NCI-H1930 (cell line): ENCODE data around the gene KRTAP10-11.
"Not testable (repeated sequence)": the region's sequence is repeated elsewhere in the genome, so short reads cannot be mapped to it uniquely, and the experiment has no call there.

Experiments
- DNase-seq, 2 experiments: peaks; one replicate each; lab custom pipeline; 2025; lab: John Stamatoyannopoulos, UW

The KRTAP10-11 gene

GRCh38 chr21:44646366-44647221 is at the start of gene KRTAP10-11:
TSS of gene KRTAP10-11 (plus strand) at chr21:44646414. CDS start at chr21:44646459, 45 bp downstream.
- not testable (repeated sequence) for DNase-seq

- no peak for DNase-seq
Observed at GRCh38 chr21:44598061-44598460, 48.2 kb upstream of the KRTAP10-11 start.

GRCh38 chr21:44599264-44600029 is 46.8 kb upstream of the KRTAP10-11 start:
- DNase-seq, result no peak

GRCh38 chr21:44600118-44600978 is 45.9 kb upstream of the KRTAP10-11 start, which contains the start of gene KRTAP10-7:
TSS of gene KRTAP10-7 (plus strand) at chr21:44600597. CDS start at chr21:44600622, 25 bp downstream.
- DNase-seq, result not testable (repeated sequence)

GRCh38 chr21:44601091-44601490 is 45.1 kb upstream of the KRTAP10-11 start:
- not testable (repeated sequence) for DNase-seq

GRCh38 chr21:44601596-44602462 is 44.4 kb upstream of the KRTAP10-11 start:
- no peak for DNase-seq

GRCh38 chr21:44602463-44602850 is 43.8 kb upstream of the KRTAP10-11 start:
- no peak for DNase-seq

GRCh38 chr21:44603109-44603875 is 42.9 kb upstream of the KRTAP10-11 start:
- no peak for DNase-seq

GRCh38 chr21:44603911-44604310 is 42.3 kb upstream of the KRTAP10-11 start:
- no peak for DNase-seq

GRCh38 chr21:44606495-44606894 is 39.7 kb upstream of the KRTAP10-11 start:
- DNase-seq, result no peak

- no peak for DNase-seq
Observed at GRCh38 chr21:44609193-44609592, 37.0 kb upstream of the KRTAP10-11 start.

- DNase-seq, result not testable (repeated sequence)
Observed at GRCh38 chr21:44610157-44610843, 35.9 kb upstream of the KRTAP10-11 start.

GRCh38 chr21:44611551-44611950 is 34.7 kb upstream of the KRTAP10-11 start:
- no peak for DNase-seq

GRCh38 chr21:44612029-44612486 is 34.2 kb upstream of the KRTAP10-11 start, which contains the start of gene KRTAP10-8:
TSS of gene KRTAP10-8 (plus strand) at chr21:44612079. CDS start at chr21:44612101, 22 bp downstream.
- DNase-seq, result no peak

GRCh38 chr21:44612669-44613229 is 33.5 kb upstream of the KRTAP10-11 start:
- no peak for DNase-seq

GRCh38 chr21:44613386-44614155 is 32.6 kb upstream of the KRTAP10-11 start:
- no peak for DNase-seq

- DNase-seq, result no peak
Observed at GRCh38 chr21:44614161-44614631, 32.0 kb upstream of the KRTAP10-11 start.

GRCh38 chr21:44614961-44615391 is 31.2 kb upstream of the KRTAP10-11 start:
- no peak for DNase-seq
